ENCODE data around the gene GOLGA7B. TPM values are rescaled to one million over a fixed set of nuclear protein-coding genes. Genes with fewer than 3 reads are reported as not detected.
"Not testable (repeated sequence)": the region's sequence is repeated elsewhere in the genome, so short reads cannot be mapped to it uniquely, and the experiment has no call there.

The GOLGA7B gene
- total RNA-seq, 4 donors from 2014 or later, result 0.19 to 1.6 (median 0.57) TPM

DNA sequence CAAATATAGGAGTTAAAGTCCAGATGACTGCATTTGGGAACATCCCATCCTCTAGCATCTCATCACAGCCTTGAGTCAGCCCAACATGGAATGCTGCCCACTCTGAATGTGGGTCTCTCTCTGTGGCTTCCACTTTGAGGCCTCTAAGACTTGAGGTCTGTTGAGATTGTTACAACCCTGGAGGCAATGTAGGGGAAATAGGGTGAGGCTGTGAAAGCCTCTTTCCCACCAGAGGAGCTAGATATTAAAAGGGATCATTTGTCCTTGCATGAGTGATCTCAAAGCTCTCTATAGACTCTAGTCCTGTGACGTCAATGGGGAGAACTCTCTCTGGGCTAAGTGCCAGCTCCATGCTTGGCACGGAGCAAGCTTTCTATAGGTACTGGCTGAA is 6.4 kb upstream of the GOLGA7B start:
- no peak for TF ChIP-seq CTCF (IDR thresholded peaks at IDR 0.05)
- DNase-seq (ENCODE audit: low spot score) (no peak), ATAC-seq (ENCODE audit: low FRiP score) (no peak)

DNA sequence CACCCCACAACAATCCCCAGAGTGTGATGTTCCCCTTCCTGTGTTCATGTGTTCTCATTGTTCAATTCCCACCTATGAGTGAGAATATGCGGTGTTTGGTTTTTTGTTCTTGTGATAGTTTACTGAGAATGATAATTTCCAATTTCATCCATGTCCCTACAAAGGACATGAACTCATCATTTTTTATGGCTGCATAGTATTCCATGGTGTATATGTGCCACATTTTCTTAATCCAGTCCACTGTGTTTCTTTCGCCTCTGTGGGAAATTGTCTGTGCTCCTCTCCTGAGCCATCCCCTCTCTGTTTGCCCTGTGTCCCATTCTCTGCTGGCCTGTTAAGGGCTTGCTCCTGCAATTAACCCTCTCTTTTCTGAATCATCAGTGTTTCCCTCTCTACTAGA is 5.7 kb upstream of the GOLGA7B start:
- DNase-seq (ENCODE audit: low spot score); ATAC-seq (ENCODE audit: low FRiP score): not testable (repeated sequence)

DNA sequence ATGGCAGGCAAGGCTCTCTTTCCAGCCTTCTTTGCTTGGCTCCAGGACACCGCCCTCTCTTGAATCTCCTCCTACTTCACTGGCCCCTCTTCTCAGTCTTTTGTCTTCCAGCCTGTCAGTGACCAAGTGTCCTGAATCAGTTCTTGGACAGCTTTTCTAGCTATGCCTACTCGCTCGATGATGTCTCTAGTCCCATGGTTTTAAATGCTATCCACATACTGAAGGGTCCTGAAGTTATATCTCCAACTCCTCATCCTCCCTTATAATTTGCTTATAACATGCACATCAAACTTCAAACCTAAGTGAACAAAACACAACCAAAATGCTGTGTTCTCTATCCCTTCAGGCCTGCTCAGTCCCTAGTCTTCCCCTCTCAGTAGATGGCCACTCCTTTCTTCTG is 5.0 kb upstream of the GOLGA7B start:
- TF ChIP-seq CTCF (IDR thresholded peaks at IDR 0.05), result no peak
- ATAC-seq (ENCODE audit: low FRiP score), result no peak
- no peak for DNase-seq (ENCODE audit: low spot score)

- ATAC-seq (ENCODE audit: low FRiP score) (no peak), DNase-seq (ENCODE audit: low spot score) (no peak)
- no peak for TF ChIP-seq CTCF (IDR thresholded peaks at IDR 0.05)
Measured at GRCh38 chr10:97849103-97849686, 448 bp upstream of the GOLGA7B start.

DNA sequence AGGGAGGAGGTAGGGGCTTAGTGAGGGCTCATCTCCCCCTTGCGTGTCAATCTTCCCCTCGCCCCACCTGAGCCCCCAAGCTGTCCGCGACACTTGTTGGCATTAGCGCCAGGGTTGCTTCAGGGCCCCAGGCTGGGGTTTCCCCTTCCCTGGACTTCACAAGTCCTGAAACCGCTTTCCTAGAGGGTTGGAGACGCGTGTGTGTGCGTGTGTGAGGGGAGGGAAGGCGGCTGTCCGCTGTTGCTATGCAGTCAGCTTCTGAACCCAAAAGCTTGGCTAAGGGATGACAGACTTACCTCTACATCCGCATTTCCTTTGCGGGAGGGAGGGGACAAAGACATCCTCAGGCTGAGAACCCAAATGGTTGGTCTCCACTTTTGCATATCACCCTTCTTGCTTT is 803 bp downstream of the GOLGA7B start:
- DNase-seq (ENCODE audit: low spot score) (no peak), ATAC-seq (ENCODE audit: low FRiP score) (no peak)
- no peak for TF ChIP-seq CTCF (IDR thresholded peaks at IDR 0.05)

DNA sequence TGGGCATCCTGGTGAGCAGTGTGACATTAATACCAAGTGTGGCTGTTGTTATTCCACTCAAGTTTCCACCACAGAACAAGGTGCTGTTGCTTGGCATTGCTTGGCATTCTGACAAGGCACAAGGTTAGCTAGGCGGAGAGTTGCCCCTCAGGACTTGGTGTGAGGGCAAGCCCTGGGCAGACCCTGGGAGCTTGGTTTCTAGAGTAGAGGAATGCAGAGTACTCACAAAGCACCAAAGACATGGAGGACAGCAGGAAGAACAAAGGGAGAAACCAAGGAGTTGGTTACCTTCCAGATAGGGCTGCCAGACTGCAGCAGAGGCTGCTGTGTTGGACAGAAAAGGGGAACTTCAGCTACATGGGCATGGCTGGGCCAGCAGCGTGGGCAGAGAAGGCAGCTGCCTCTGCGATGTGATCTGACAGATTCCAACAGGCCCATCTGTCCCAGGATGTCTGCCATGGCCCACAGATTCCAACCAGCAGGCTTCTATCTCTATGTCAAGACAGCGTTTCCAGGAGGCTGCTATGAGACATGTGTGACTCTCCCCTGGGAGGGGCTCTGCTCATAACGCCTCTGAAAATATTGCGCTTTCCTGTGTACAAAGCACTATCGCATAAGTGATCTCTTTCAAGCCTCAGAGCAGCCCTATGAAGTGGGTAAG is 1.8 kb downstream of the GOLGA7B start:
- ATAC-seq (ENCODE audit: low FRiP score) (no peak), DNase-seq (ENCODE audit: low spot score) (no peak)
- no peak for TF ChIP-seq CTCF (IDR thresholded peaks at IDR 0.05)

GRCh38 chr10:97852277-97852676 is 2.6 kb downstream of the GOLGA7B start:
- ATAC-seq (ENCODE audit: low FRiP score), result no peak
- no peak for TF ChIP-seq CTCF (IDR thresholded peaks at IDR 0.05)
- DNase-seq (ENCODE audit: low spot score), result no peak

Measured in omental fat pad (tissue), 4 donors.